HG03135 (cell line): ENCODE data around the gene TMEM80.
"Not testable (repeated sequence)": the region's sequence is repeated elsewhere in the genome, so short reads cannot be mapped to it uniquely, and the experiment has no call there.

Experiments used
- ATAC-seq: cut with Tn5 transposase; IDR thresholded peaks from one replicate; pipeline ENCODE4 v1.9.1; 2021; ENCODE audit warnings: mild to moderate bottlenecking, moderate library complexity; ENCODE audit not compliant: unreplicated experiment

TMEM80 gene

DNA sequence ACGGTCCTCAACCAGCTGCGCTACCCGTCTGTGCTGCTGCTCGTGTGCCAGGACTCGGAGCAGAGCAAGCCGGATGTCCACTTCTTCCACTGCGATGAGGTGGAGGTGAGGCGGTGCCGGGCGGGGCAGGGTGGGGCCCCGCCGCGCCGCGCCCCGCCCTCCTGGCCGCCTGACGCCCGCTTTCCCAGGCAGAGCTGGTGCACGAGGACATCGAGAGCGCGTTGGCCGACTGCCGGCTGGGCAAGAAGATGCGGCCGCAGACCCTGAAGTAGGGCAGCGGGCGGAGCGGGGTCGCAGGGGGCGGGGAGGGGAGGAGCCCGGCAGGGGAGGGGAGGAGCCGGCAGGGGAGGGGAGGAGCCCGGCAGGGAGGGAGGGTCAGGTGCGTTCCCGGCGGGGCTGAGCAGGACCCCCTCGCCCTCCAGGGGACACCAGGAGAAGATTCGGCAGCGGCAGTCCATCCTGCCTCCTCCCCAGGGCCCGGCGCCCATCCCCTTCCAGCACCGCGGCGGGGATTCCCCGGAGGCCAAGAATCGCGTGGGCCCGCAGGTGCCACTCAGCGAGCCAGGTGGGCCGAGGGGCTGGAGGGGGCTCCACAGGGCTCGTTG lies 25.1 kb downstream of the TMEM80 start:
- no peak for ATAC-seq

DNA sequence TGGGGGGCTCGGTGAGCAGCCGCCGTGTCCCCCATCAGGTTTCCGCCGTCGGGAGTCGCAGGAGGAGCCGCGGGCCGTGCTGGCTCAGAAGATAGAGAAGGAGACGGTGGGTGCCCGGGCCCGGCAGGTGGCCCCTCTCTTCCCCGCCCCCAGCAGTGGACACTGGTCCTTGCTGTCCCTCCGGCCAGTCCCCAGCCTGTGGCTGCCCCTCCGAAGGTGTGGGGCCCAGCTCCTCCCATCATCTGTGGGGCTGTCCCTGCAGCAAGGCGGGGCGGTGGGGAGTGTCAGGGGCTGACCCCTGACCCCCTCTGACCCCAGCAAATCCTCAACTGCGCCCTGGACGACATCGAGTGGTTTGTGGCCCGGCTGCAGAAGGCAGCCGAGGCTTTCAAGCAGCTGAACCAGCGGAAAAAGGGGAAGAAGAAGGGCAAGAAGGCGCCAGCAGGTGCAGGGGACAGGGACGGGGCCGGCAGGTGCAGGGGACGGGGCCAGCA lies 25.7 kb downstream of the TMEM80 start:
- no peak for ATAC-seq

GRCh38 chr11:721741-722345 lies 26.2 kb downstream of the TMEM80 start:
- ATAC-seq: no peak

DNA sequence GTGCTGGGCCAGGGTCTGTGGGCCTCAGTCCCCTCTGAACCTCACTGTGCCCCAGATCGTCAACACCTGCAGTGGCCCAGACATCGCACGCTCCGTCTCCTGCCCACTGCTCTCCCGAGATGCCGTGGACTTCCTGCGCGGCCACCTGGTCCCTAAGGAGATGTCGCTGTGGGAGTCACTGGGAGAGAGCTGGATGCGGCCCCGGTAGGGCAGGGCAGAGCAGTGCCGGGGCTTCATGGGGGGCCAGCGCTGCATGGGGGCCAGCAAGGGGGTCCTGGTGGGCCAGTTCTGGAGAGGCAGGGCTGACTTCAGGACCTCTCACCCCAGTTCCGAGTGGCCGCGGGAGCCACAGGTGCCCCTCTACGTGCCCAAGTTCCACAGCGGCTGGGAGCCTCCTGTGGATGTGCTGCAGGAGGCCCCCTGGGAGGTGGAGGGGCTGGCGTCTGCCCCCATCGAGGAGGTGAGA lies 26.8 kb downstream of the TMEM80 start:
- ATAC-seq: no peak

DNA sequence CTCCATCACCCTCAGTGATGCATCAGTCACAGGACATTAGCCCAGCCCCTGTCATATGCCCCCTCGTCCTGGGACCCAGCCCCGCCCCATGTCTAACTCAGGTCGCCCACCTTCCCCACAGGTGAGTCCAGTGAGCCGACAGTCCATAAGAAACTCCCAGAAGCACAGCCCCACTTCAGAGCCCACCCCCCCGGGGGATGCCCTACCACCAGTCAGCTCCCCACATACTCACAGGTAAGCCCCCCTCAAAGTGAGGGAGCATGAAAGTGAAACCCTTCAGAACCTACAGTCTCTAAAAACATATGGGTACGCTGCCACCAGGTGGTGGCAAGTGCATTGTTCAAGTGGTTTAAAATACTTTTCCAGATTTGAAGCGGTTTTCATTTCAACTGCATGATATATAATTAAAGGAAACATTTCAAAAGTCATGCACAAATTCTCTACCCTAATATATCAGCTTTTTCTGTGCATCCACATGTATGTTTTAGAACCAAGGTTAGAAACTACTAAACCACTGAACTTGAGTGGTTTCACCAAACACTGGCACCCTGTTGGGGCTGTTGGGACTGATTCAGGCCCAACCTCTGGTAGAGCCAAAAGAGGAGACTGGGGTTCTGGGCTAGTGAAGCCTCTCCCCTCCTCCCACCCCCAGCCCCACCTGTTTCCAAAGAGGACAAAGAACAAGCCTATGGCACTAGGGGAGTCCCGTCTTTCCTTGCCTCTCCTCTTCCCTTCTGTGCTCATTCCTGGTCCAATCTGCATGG lies 27.7 kb downstream of the TMEM80 start:
- ATAC-seq: no peak

GRCh38 chr11:724049-724777 lies 28.6 kb downstream of the TMEM80 start:
- ATAC-seq: no peak

DNA sequence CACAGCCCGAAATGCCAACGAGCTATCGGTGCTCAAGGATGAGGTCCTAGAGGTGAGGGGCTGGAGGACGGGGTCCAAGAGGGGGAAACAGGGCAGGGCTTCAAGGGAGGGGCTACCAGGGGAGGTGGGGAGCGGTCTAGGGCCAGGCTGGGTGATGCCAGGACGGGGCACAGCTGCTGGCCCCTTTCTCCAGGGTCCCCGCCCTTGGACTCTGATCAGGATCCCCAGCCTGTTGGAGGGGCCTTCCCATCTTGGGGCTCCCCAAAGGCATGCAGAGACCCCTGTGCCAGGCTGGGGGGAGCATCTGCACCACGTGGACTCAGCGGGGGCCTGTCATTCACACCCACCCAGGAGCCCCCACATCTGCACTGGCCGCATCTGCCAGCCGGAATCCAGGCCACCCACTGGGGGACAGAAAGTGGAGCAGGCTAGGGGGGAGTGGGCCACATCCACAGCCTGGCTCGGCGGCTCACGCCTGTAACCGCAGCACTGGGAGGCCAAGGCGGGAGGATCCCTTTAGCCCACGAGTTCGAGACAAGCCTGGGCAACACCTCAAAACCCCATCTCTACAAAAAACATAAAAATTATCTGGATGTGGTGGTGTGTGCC lies 29.3 kb downstream of the TMEM80 start:
- no peak for ATAC-seq

GRCh38 chr11:725624-726202 lies 30.1 kb downstream of the TMEM80 start:
- ATAC-seq: no peak

DNA sequence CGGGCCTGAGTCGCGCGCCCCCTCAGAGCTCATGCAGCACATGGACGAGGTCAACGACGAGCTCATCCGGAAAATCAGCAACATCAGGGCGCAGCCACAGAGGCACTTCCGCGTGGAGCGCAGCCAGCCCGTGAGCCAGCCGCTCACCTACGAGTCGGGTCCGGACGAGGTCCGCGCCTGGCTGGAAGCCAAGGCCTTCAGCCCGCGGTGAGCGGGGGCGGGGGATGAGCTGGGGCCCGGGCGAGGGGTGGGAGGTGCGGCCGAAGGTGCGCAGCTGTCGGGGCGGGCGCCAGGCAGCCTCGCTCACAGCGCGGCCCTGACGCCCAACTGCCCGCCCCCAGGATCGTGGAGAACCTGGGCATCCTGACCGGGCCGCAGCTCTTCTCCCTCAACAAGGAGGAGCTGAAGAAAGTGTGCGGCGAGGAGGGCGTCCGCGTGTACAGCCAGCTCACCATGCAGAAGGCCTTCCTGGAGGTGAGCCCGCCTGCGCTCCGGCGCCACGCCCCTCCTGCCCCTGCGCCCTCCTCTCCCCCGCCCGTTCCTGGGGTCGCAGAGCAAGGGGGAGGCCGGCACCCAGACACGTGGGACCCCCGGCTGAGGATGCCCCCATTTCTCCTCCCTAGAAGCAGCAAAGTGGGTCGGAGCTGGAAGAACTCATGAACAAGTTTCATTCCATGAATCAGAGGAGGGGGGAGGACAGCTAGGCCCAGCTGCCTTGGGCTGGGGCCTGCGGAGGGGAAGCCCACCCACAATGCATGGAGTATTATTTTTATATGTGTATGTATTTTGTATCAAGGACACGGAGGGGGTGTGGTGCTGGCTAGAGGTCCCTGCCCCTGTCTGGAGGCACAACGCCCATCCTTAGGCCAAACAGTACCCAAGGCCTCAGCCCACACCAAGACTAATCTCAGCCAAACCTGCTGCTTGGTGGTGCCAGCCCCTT lies 30.9 kb downstream of the TMEM80 start:
- no peak for ATAC-seq

DNA sequence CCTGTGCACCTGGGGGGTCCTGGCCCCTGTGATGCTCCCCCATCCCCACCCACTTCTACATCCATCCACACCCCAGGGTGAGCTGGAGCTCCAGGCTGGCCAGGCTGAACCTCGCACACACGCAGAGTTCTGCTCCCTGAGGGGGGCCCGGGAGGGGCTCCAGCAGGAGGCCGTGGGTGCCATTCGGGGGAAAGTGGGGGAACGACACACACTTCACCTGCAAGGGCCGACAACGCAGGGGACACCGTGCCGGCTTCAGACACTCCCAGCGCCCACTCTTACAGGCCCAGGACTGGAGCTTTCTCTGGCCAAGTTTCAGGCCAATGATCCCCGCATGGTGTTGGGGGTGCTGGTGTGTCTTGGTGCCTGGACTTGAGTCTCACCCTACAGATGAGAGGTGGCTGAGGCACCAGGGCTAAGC lies 31.7 kb downstream of the TMEM80 start:
- ATAC-seq: no peak

DNA sequence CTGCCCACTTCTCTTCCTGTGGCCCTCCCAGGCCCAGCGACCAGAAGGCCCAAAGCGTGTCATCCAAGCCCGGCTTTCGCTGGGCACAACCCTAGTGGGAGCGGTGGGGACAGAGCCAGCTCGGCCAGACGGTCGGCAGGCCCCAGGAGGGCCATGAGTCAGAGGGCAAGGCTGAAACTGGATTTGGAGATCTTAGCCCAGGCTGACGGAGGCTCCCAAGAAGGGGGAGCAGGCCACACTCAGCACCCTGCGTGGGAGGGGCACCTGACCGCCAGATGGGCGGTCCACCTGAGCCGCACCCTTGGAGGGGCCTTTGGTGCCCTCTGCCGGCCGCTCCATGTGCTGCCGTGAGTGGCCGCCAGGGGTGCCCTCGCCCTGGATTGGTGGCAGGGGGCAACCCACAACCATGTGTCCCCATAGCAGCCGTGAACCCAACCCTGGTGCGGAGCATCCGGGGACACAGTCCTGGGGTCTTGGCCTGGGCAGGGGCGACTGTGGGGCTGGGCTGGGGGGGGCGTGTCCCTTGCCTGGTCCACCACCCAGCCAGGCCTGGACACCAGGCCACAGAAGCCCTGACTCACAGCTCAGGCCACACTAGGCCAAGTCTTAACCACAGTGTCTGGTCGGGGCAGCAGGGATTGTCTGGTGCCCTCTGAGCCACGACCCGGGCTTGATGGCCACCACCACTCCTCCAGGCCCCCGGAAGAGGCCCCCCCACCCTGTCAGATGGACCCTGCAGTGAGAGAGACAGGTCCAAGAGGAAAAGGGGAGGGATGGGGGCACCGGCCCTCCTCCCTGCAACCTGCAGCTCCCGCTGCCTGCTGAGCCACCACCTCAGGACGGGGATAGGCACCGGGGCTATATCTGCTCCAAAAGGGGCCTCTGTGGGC lies 32.5 kb downstream of the TMEM80 start:
- peak; percentile 50 for ATAC-seq

DNA sequence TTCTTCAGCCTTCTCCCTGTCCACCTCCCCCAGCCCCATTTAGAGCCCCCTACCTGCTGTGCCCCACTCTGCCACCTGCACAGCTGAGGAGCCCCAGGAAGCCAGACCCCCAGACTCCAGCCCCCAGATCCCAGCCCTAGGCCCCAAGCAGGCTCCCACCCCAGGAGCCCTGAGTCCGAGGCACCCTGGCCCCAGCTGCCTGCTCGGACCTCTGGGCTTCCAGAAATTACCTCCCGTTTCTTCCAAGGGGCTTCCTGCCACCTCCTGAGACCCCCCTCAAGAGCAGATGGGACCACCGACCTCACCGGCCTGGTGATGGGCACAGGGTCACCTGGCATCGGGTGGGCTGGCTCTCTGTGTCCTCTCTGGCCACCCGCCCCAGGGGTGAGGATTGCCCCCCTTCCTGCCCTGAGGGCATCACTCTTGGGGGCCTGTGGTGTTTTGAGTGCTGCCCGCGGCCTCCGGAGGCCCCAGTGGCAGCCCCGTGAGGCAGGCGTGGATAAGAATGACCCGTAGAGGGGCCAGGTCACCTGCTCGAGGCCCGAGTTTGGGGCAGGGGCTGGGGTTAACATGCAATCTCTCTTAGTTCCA lies 33.4 kb downstream of the TMEM80 start:
- no peak for ATAC-seq

DNA sequence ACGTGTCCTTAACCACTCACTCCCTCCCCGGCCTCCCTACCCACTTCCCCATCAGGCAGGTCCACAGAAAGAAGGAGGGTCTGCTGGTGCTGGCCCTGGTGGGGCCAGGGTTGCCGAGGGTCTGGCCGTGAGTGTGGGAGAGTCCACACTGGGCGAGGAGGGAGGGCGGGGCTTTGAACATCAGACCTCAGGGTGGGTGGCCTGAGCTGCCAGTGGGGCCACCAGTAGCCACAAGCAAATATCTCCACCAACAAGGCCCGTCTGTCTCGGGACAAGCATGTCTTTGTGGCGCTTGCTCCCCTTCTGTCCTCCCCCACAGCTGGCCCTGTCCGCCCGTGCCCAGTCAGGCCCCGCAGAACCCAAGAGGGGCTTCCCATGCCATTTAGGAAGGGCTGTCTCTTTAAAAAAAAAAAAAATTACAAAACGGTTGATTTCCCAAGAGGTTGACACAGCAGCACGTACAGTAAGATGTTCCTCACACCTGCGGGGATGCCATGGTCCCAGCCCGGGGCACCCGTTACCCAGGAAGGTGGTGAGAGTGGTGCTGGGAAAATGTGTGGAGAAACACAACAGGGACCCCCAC lies 34.0 kb downstream of the TMEM80 start:
- no peak for ATAC-seq

DNA sequence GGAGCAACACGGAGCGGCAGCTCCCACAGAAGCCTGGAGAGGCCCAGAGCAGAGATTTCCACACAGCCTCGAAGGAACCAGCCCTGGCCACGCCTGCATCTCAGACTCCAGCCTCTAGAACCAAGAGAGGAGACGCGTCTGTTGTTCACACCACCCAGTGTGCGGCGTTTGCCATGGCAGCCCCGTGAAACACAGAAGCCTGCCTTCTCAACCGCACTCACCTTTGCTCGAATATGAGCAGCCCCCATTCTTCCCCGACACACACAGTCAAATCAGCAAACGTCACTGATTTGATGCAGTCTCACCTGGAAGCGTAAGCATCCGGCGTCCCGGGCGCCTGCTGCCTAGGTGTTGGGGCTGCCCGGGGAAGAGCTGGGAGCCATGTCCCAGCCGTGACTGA lies 37.5 kb downstream of the TMEM80 start:
- no peak for ATAC-seq

- not testable (repeated sequence) for ATAC-seq
Observed at GRCh38 chr11:734541-734940, 38.9 kb downstream of the TMEM80 start.

DNA sequence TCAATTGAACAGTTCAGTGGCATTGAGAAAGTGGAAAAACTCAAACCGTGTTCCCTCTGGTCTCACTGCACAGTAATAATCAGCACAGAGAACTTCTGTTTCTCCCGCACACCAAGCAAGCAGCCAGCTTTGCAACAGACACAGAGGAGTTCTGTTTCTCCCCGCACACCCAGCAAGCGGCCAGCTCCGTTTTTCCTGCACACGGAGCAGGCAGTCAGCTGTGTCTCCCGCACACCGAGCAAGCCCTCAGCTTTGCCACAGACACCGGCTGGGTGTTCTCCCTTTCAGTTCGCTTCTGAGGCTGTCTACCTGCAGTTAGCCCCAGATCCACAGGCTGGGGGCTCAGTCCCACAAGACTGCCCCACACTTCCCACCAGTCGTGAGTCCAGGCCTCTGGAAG lies 41.8 kb downstream of the TMEM80 start:
- no peak for ATAC-seq

DNA sequence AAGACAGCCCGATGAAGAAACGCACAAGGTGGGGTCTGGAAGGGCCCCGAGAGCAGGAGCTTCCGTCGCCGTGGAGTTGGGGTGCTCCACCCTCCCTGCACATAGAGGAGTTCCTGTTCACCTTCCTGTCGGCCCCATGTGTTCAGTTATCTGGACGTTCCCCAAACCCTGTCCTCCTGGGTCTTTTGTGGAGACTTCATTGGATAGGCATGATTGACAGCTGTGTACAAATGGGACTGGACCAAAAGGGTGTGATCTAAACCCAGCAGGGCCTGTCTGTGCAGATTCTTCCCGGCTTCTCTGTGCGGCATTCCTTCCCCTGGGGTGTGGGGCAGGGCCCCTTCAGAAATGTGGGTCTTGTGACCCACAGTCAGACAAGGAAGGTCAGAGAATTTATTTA lies 42.3 kb downstream of the TMEM80 start:
- ATAC-seq: not testable (repeated sequence)

- no peak for ATAC-seq
Observed at GRCh38 chr11:742156-742546, 46.5 kb downstream of the TMEM80 start.
